ENCODE data around the gene RPE.

- TF ChIP-seq EZH2 (IDR thresholded peaks at IDR 0.05), result no peak
- TF ChIP-seq POLR2AphosphoS5 (IDR thresholded peaks at IDR 0.05; ENCODE audit: borderline replicate concordance, low read depth, low read length), result no peak
- no peak for TF ChIP-seq FOXP2 (optimal IDR thresholded peaks at IDR 0.05; ENCODE audit: control extremely low read depth, extremely low read length, insufficient read depth)
Observed at GRCh38 chr2:210034087-210034683, 31.7 kb downstream of the RPE start.
